Measurements from ENCODE around the gene ATP8B1.

ATP8B1 gene

DNA sequence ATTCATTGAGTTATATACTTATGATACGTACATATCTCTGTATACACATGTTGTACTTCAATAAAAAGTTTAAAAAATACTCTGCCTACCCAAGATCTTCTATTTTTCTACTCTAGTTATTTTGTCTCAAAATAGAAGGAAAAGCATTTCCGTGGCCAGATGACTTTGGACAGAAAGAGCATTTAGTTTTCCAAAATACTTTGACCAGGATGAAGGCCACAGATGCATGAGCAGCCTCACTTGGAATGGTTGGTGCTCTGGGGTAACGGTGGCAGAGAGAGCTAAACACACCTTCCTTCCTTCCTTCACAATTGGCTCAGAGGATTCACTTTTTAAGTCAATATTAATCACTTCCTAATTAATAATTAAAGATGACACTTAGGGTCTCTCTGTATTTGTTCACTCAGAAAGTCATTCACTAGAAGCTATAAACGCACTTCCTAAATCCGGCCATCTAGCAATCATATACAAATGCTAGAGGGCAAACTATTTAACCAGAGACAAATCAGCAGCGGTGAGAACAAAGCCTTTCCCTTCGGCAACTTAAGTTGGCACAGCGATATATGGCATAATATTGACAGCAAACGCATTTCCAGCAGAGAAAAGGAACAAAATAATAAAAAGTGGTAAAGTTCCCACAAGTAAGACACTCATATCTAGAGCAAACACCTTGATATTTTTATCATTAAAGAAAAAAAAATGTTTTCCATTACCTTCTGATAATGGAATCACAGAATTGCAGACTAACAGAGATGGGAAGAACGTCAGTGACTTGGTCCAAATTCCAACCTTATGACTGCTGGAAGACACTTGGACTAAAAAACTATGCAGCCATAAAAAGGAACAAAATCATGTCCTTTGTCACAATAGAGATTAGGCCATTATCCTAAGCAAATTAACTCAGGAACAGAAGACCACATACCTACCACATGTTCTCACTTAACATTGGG is 125.6 kb downstream of the ATP8B1 start:
- H4K20me1 ChIP-seq = peaks cover 0 to 23% (median 0%) of the 10 kb centered on the region in 11 experiments; a peak in 6 of 22 replicates
- no peaks in the 10 kb centered on the region for H3K4me1 ChIP-seq
- H3K4me3 ChIP-seq = no peak overlapping the region
- H3K9me3 ChIP-seq (replicated peaks in 1 of 11) = peaks cover 5 to 33% (median 19%) of the 10 kb centered on the region in 11 experiments
- no peak overlapping the region for H3K9ac ChIP-seq
- H3K4me2 ChIP-seq = no peak overlapping the region
- no peak for TF ChIP-seq Cebpa-rat (IDR thresholded peaks at IDR 0.05)
- H3K27ac ChIP-seq = no peak overlapping the region
- peaks cover 0 to 26% (median 17%) of the 10 kb centered on the region in 11 experiments; a peak in 14 of 22 replicates for H3K36me3 ChIP-seq
- no peaks in the 10 kb centered on the region for H3K27me3 ChIP-seq

GRCh38 chr18:57674891-57675290 is 128.2 kb downstream of the ATP8B1 start:
- H3K27ac ChIP-seq = no peak overlapping the region
- H3K4me3 ChIP-seq = no peak overlapping the region
- no peak overlapping the region for H3K9ac ChIP-seq
- no peaks in the 10 kb centered on the region for H3K27me3 ChIP-seq
- peaks cover 0 to 5% (median 0%) of the 10 kb centered on the region in 10 experiments; a peak in 3 of 20 replicates for H3K4me1 ChIP-seq
- no peak overlapping the region for H3K4me2 ChIP-seq
- TF ChIP-seq Cebpa-rat (IDR thresholded peaks at IDR 0.05) = no peak
- peaks cover 31 to 59% (median 45%) of the 10 kb centered on the region in 11 experiments for H3K9me3 ChIP-seq (replicated peaks in 1 of 11)
- H3K36me3 ChIP-seq = peaks cover 0 to 45% (median 29%) of the 10 kb centered on the region in 11 experiments; a peak in 16 of 22 replicates
- peaks cover 0 to 4% (median 0%) of the 10 kb centered on the region in 11 experiments; a peak in 3 of 22 replicates for H4K20me1 ChIP-seq

DNA sequence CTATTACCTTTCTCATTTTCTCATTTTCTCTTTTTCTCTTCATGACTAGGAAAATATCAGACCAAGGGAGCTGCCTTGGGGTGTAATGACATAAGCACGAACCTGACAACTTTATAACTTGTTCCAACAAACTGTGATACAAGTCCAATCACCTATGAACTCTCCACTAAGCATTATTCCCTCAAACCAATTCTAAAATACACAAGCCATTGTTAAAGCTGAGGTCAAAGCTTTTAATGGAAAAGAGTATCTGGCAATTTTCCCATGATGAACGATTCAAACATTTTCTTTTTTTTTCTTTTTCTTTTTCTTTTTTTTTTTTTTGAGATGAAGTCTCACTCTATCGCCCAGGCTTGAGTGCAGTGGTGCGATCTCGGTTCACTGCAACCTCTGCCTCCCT is 133.1 kb downstream of the ATP8B1 start:
- no peak for TF ChIP-seq Cebpa-rat (IDR thresholded peaks at IDR 0.05)
- Histone ChIP-seq H4K20me1 (peaks cover 0 to 21% (median 7%) of the 10 kb centered on the region in 11 experiments; a peak in 9 of 22 replicates), H3K36me3 (peaks cover 0 to 31% (median 19%) of the 10 kb centered on the region in 11 experiments; a peak in 13 of 22 replicates)

DNA sequence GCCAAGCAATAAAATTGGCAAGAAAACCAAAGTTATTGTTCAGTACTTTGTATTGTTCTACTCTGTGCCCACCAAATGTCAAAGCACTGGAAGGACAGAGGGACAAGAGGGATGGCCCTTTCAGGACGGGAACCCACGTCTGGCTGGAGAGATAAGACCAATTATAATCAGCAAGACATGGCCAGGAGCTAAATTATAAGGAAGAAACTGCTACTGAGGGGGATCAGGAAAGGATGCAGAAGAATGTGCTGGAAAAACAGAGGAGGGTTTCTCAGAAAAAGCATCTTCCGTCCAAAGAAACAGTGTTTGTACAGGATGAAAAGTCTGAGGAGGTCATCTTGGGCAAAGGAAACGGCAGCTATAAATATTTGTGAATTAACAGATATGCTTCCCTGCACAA is 135.1 kb downstream of the ATP8B1 start:
- no peak for TF ChIP-seq Cebpa-rat (IDR thresholded peaks at IDR 0.05)
- H3K36me3 ChIP-seq = peaks cover 0 to 25% (median 19%) of the 10 kb centered on the region in 11 experiments; a peak in 10 of 22 replicates
- peaks cover 0 to 25% (median 9%) of the 10 kb centered on the region in 11 experiments; a peak in 8 of 22 replicates for H4K20me1 ChIP-seq
- H3K4me1 ChIP-seq = peaks cover 33 to 60% (median 45%) of the 10 kb centered on the region in 10 experiments
- H3K27me3 ChIP-seq = no peaks in the 10 kb centered on the region
- H3K4me2 ChIP-seq = peak overlapping the region in 10 of 11 experiments; percentile 15 to 87 (median 56); a peak in 19 of 22 replicates
- H3K9ac ChIP-seq = peak overlapping the region in 2 of 11 experiments; percentile 22 to 33; a peak in 1 of 22 replicates
- peak overlapping the region in 9 of 11 experiments; percentile 1 to 81 (median 73); a peak in 15 of 22 replicates for H3K27ac ChIP-seq
- H3K9me3 ChIP-seq (replicated peaks in 1 of 11) = peaks cover 24 to 38% (median 33%) of the 10 kb centered on the region in 11 experiments
- no peak overlapping the region for H3K4me3 ChIP-seq

More for the DNA sequence above, 133.1 kb downstream of the ATP8B1 start:
- no peak overlapping the region for H3K4me2 ChIP-seq
- H3K9ac ChIP-seq = no peak overlapping the region
- no peak overlapping the region for H3K27ac ChIP-seq
- H3K9me3 ChIP-seq (replicated peaks in 1 of 11) = peaks cover 31 to 50% (median 41%) of the 10 kb centered on the region in 11 experiments
- no peaks in the 10 kb centered on the region for H3K27me3 ChIP-seq
- no peak overlapping the region for H3K4me3 ChIP-seq
- H3K4me1 ChIP-seq = peaks cover 30 to 42% (median 36%) of the 10 kb centered on the region in 10 experiments

GRCh38 chr18:57666818-57667497 is 136.2 kb downstream of the ATP8B1 start:
- H3K4me3 ChIP-seq = no peak overlapping the region
- H3K36me3 ChIP-seq = peaks cover 0 to 27% (median 14%) of the 10 kb centered on the region in 11 experiments; a peak in 9 of 22 replicates
- peak overlapping the region in 10 of 11 experiments; percentile 13 to 62 (median 56); a peak in 14 of 22 replicates for H3K9ac ChIP-seq
- H3K27me3 ChIP-seq = no peaks in the 10 kb centered on the region
- H3K4me1 ChIP-seq = peaks cover 33 to 61% (median 45%) of the 10 kb centered on the region in 10 experiments
- TF ChIP-seq Cebpa-rat (IDR thresholded peaks at IDR 0.05) = peak in 8 of 11 experiments; percentile 56 to 93 (median 74); a peak in 15 of 22 replicates
- peaks cover 16 to 37% (median 26%) of the 10 kb centered on the region in 11 experiments; a peak in 21 of 22 replicates for H3K9me3 ChIP-seq (replicated peaks in 1 of 11)
- H3K4me2 ChIP-seq = peak overlapping the region in 10 of 11 experiments; percentile 32 to 87 (median 57); a peak in 19 of 22 replicates
- H3K27ac ChIP-seq = peak overlapping the region; percentile 60 to 81 (median 73); a peak in 21 of 22 replicates
- peaks cover 0 to 33% (median 14%) of the 10 kb centered on the region in 11 experiments; a peak in 9 of 22 replicates for H4K20me1 ChIP-seq

DNA sequence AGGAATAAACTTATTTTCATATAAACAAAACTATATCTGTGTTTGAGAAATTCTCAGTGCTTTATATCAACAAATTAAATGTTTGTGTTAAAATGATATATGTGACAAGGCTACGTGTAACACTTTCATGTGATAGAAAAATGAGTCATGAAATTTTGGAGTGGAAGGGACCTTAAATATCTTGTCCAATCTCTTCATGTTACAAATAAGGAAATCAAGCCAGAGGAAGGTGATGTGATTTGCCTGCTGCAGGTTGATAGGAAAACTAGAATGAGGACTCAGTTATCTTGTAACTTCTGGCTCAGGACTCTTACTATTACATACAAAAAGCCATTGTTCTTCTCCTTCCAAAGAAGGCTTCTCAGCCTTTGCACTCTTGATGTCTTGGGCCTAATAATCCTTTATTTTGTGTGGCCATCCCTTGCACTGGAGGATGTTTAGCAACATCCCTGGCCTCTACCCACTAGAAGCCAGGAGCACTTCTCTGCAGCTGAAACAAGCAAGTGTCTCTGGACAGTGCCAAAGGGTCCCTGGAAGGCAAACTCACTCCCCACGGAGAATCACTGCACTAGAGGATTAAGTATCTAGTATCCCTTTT is 138.4 kb downstream of the ATP8B1 start:
- H3K4me1 ChIP-seq = peaks cover 48 to 70% (median 55%) of the 10 kb centered on the region in 10 experiments
- H3K27ac ChIP-seq = peak overlapping the region in 7 of 11 experiments; percentile 21 to 81 (median 71); a peak in 7 of 22 replicates
- peaks cover 0 to 18% (median 6%) of the 10 kb centered on the region in 11 experiments; a peak in 16 of 22 replicates for H3K9me3 ChIP-seq (replicated peaks in 1 of 11)
- no peak overlapping the region for H3K9ac ChIP-seq
- no peak for TF ChIP-seq Cebpa-rat (IDR thresholded peaks at IDR 0.05)
- peak overlapping the region in 8 of 11 experiments; percentile 4 to 87 (median 58); a peak in 9 of 22 replicates for H3K4me2 ChIP-seq
- no peaks in the 10 kb centered on the region for H3K27me3 ChIP-seq
- peaks cover 0 to 7% (median 0%) of the 10 kb centered on the region in 11 experiments; a peak in 6 of 22 replicates for H3K36me3 ChIP-seq
- peaks cover 0 to 48% (median 24%) of the 10 kb centered on the region in 11 experiments; a peak in 10 of 22 replicates for H4K20me1 ChIP-seq
- H3K4me3 ChIP-seq = no peak overlapping the region

DNA sequence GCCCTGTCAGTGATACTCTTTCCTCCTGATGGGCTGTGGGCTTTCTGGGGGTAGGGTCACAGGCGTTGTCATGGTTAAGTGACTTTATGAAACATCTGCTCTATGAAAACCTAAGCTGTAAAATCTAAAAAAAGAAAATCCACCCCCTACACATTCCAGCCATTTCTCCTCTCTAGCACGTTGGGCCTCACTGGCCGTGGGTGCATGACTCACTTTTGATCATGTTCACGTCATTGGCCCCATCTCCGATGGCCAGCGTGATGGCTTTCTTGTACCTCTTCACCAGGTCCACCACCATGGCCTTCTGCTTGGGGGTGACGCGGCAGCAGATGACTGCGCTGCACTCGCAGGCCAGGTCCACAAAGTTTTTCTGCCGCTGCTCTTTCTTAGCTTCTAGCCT is 142.2 kb downstream of the ATP8B1 start:
- no peak overlapping the region for H3K4me3 ChIP-seq
- peaks cover 24 to 48% (median 31%) of the 10 kb centered on the region in 10 experiments for H3K4me1 ChIP-seq
- no peaks in the 10 kb centered on the region for H3K27me3 ChIP-seq
- H3K9ac ChIP-seq = no peak overlapping the region
- H3K9me3 ChIP-seq (replicated peaks in 1 of 11) = peaks cover 5 to 31% (median 8%) of the 10 kb centered on the region in 11 experiments
- H3K27ac ChIP-seq = peak overlapping the region in 2 of 11 experiments; percentile 17 to 19; a peak in 5 of 22 replicates
- H3K36me3 ChIP-seq = peaks cover 0 to 22% (median 13%) of the 10 kb centered on the region in 11 experiments; a peak in 17 of 22 replicates
- H3K4me2 ChIP-seq = peak overlapping the region; percentile 29 to 54 (median 34); a peak in 16 of 22 replicates
- no peak for TF ChIP-seq Cebpa-rat (IDR thresholded peaks at IDR 0.05)
- H4K20me1 ChIP-seq = peaks cover 0 to 50% (median 25%) of the 10 kb centered on the region in 11 experiments; a peak in 10 of 22 replicates

All from BLaER1 treated with 17β-estradiol and CSF1 and Interleukin-3, amounts not matched to agents 10 nM and 100 nM (cell line).